ENCODE results near the gene KLHDC10. TPM values are rescaled to one million over a fixed set of nuclear protein-coding genes. Genes with fewer than 3 reads are reported as not detected.
"Not testable (repeated sequence)": the region's sequence is repeated elsewhere in the genome, so short reads cannot be mapped to it uniquely, and the experiment has no call there.

Gene KLHDC10
- total and polyA plus RNA-seq, 2 experiments from 2014 or later, result 6.2 to 14.4 TPM

GRCh38 chr7:130032698-130033097 is 37.6 kb upstream of the KLHDC10 start:
- no peak for TF ChIP-seq CTCF (IDR thresholded peaks at IDR 0.05; ENCODE audit: low read depth, low read length)

GRCh38 chr7:130037703-130038102 is 32.6 kb upstream of the KLHDC10 start:
- H3K9me3 ChIP-seq (ENCODE audit: low read depth), result no peaks in the 10 kb centered on the region
- H3K27me3 ChIP-seq, result no peaks in the 10 kb centered on the region
- H3K36me3 ChIP-seq, result peaks cover 14% of the 10 kb centered on the region
- H3K4me1 ChIP-seq (ENCODE audit: low read depth), result no peaks in the 10 kb centered on the region
- no peak overlapping the region for H3K4me3 ChIP-seq
- H3K27ac ChIP-seq, result no peak overlapping the region
- peak; percentile 44 for TF ChIP-seq CTCF (IDR thresholded peaks at IDR 0.05; ENCODE audit: low read depth, low read length)
- peak in 1 of 2 donors; percentile 27 for DNase-seq (ENCODE audit: low read depth in 1 of 2, low spot score in 1 of 2)

More at GRCh38 chr7:130032698-130033097, 37.6 kb upstream of the KLHDC10 start:
- Histone ChIP-seq H3K27me3 (no peaks in the 10 kb centered on the region), H3K27ac (no peak overlapping the region), H3K36me3 (peaks cover 18% of the 10 kb centered on the region), H3K9me3 (ENCODE audit: low read depth) (no peaks in the 10 kb centered on the region), H3K4me3 (no peak overlapping the region), H3K4me1 (ENCODE audit: low read depth) (no peaks in the 10 kb centered on the region)
- no peak for DNase-seq (ENCODE audit: low read depth in 1 of 2, low spot score in 1 of 2)

- no peak overlapping the region for H3K4me3 ChIP-seq
- H3K27ac ChIP-seq, result no peak overlapping the region
- H3K4me1 ChIP-seq (ENCODE audit: low read depth), result no peaks in the 10 kb centered on the region
- no peak for TF ChIP-seq CTCF (IDR thresholded peaks at IDR 0.05; ENCODE audit: low read depth, low read length)
- no peak for DNase-seq (ENCODE audit: low read depth in 1 of 2, low spot score in 1 of 2)
- H3K36me3 ChIP-seq, result peaks cover 18% of the 10 kb centered on the region
- no peaks in the 10 kb centered on the region for H3K9me3 ChIP-seq (ENCODE audit: low read depth)
- H3K27me3 ChIP-seq, result no peaks in the 10 kb centered on the region
Observed at GRCh38 chr7:130040576-130040975, 29.8 kb upstream of the KLHDC10 start.

GRCh38 chr7:130047831-130048230 is 22.5 kb upstream of the KLHDC10 start:
- no peak for TF ChIP-seq CTCF (IDR thresholded peaks at IDR 0.05; ENCODE audit: low read depth, low read length)
- Histone ChIP-seq H3K27me3 (no peaks in the 10 kb centered on the region), H3K4me1 (ENCODE audit: low read depth) (peaks cover 5% of the 10 kb centered on the region), H3K27ac (no peak overlapping the region), H3K4me3 (no peak overlapping the region), H3K36me3 (peaks cover 6% of the 10 kb centered on the region), H3K9me3 (ENCODE audit: low read depth) (no peaks in the 10 kb centered on the region)
- peak in 1 of 2 donors; percentile 67 for DNase-seq (ENCODE audit: low read depth in 1 of 2, low spot score in 1 of 2)

GRCh38 chr7:130048906-130049305 is 21.4 kb upstream of the KLHDC10 start:
- peaks cover 6% of the 10 kb centered on the region for H3K36me3 ChIP-seq
- no peaks in the 10 kb centered on the region for H3K9me3 ChIP-seq (ENCODE audit: low read depth)
- peaks cover 5% of the 10 kb centered on the region for H3K4me1 ChIP-seq (ENCODE audit: low read depth)
- H3K4me3 ChIP-seq, result no peak overlapping the region
- H3K27ac ChIP-seq, result no peak overlapping the region
- no peak for DNase-seq (ENCODE audit: low read depth in 1 of 2, low spot score in 1 of 2)
- peaks cover 4% of the 10 kb centered on the region for H3K27me3 ChIP-seq
- TF ChIP-seq CTCF (IDR thresholded peaks at IDR 0.05; ENCODE audit: low read depth, low read length), result no peak

GRCh38 chr7:130052250-130052649 is 18.1 kb upstream of the KLHDC10 start:
- not testable (repeated sequence) for H3K27ac ChIP-seq; H3K4me3 ChIP-seq; H3K4me1 ChIP-seq (ENCODE audit: low read depth); DNase-seq (ENCODE audit: low read depth in 1 of 2, low spot score in 1 of 2); H3K9me3 ChIP-seq (ENCODE audit: low read depth); H3K36me3 ChIP-seq
- H3K27me3 ChIP-seq, result peaks cover 11% of the 10 kb centered on the region

GRCh38 chr7:130055198-130055597 is 15.1 kb upstream of the KLHDC10 start:
- not testable (repeated sequence) for H3K4me3 ChIP-seq; H3K4me1 ChIP-seq (ENCODE audit: low read depth); H3K27ac ChIP-seq; H3K9me3 ChIP-seq (ENCODE audit: low read depth); DNase-seq (ENCODE audit: low read depth in 1 of 2, low spot score in 1 of 2); H3K36me3 ChIP-seq
- H3K27me3 ChIP-seq, result peaks cover 11% of the 10 kb centered on the region

Data from cardiac muscle cell (in vitro differentiated cells and primary cell).